GM12878 (cell line): Measurements from ENCODE around the gene BFSP2.

Source experiments
- CEBPB ChIP-seq, 2 experiments: fragments of 150-350 bp in 1 of 2; IDR thresholded peaks; 2 replicates each; pipeline ENCODE4 v1.6.1; 2012 to 2014; ENCODE audit warnings: low read depth in 2 of 2, low read length in 2 of 2, borderline replicate concordance in 1 of 2, inconsistent platforms in 1 of 2
- E2F8 ChIP-seq: fragments of 450-650 bp; IDR thresholded peaks from 2 replicates; pipeline ENCODE4 v1.6.1; 2018; ENCODE audit warnings: mild to moderate bottlenecking, low read depth, moderate library complexity; ENCODE audit not compliant: partially characterized antibody
- EP300 ChIP-seq, 2 experiments: fragments of 150-350 bp in 1 of 2; IDR thresholded peaks; 2 replicates each; pipeline ENCODE4 v1.6.1; 2011 to 2012; ENCODE audit warnings: low read depth in 2 of 2, low read length in 2 of 2, borderline replicate concordance in 1 of 2, improper control_type of control experiment in 1 of 2, inconsistent platforms in 1 of 2; ENCODE audit not compliant: control insufficient read depth in 1 of 2
- EZH2 ChIP-seq: IDR thresholded peaks from 2 replicates; pipeline ENCODE4 v1.6.1; 2012; ENCODE audit warnings: low read depth, mild to moderate bottlenecking, control low read depth, inconsistent platforms, low read length, borderline replicate concordance; ENCODE audit not compliant: control insufficient read depth
- NR2C2 ChIP-seq: IDR thresholded peaks from 2 replicates; pipeline ENCODE4 v1.6.1; 2011; ENCODE audit warnings: borderline replicate concordance, low read depth; ENCODE audit not compliant: control insufficient read depth, insufficient read length
- RB1 ChIP-seq: fragments of 450-650 bp; formaldehyde crosslinking; IDR thresholded peaks from 2 replicates; pipeline ENCODE4 v1.6.1; 2017; ENCODE audit warnings: mild to moderate bottlenecking, borderline replicate concordance
- SIN3A ChIP-seq: IDR thresholded peaks from 2 replicates; pipeline ENCODE4 v1.6.1; 2012; ENCODE audit warnings: low read depth, low read length, improper control_type of control experiment
- TF ChIP-seq, protein P1 (sequence below), 3 experiments: IDR thresholded peaks in 2 of 3; conservative IDR thresholded peaks in 1 of 3; 2 replicates each; pipeline ENCODE4 v1.5.1; 2011; ENCODE audit warnings: low read depth in 3 of 3, low read length in 3 of 3, mild to moderate bottlenecking in 3 of 3, control low read depth in 2 of 3, moderate library complexity in 2 of 3, inconsistent platforms in 1 of 3, mixed read lengths in 1 of 3; ENCODE audit not compliant: control insufficient read depth in 2 of 3, insufficient read depth in 1 of 3; ENCODE audit errors: extremely low read depth in 1 of 3

- TF ChIP-seq E2F8: no peak
- TF ChIP-seq NR2C2: no peak
- TF ChIP-seq SIN3A: no peak
- TF ChIP-seq RB1: no peak
- TF ChIP-seq, protein P1, sequence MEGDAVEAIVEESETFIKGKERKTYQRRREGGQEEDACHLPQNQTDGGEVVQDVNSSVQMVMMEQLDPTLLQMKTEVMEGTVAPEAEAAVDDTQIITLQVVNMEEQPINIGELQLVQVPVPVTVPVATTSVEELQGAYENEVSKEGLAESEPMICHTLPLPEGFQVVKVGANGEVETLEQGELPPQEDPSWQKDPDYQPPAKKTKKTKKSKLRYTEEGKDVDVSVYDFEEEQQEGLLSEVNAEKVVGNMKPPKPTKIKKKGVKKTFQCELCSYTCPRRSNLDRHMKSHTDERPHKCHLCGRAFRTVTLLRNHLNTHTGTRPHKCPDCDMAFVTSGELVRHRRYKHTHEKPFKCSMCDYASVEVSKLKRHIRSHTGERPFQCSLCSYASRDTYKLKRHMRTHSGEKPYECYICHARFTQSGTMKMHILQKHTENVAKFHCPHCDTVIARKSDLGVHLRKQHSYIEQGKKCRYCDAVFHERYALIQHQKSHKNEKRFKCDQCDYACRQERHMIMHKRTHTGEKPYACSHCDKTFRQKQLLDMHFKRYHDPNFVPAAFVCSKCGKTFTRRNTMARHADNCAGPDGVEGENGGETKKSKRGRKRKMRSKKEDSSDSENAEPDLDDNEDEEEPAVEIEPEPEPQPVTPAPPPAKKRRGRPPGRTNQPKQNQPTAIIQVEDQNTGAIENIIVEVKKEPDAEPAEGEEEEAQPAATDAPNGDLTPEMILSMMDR (IDR thresholded peaks at IDR 0.05 in 2 of 3, conservative IDR thresholded peaks at IDR 0.05 in 1 of 3; ENCODE audit: control insufficient read depth in 2 of 3, extremely low read depth in 1 of 3, insufficient read depth in 1 of 3, low read depth in 3 of 3, low read length in 3 of 3): no peak
- no peak for TF ChIP-seq EZH2
- no peak for TF ChIP-seq CEBPB (IDR thresholded peaks at IDR 0.05; ENCODE audit: borderline replicate concordance in 1 of 2, low read depth in 2 of 2, low read length in 2 of 2)
- TF ChIP-seq EP300 (IDR thresholded peaks at IDR 0.05; ENCODE audit: borderline replicate concordance in 1 of 2, control insufficient read depth in 1 of 2, low read depth in 2 of 2, low read length in 2 of 2): no peak
Observed at GRCh38 chr3:133390715-133391114, 9.1 kb upstream of the BFSP2 start.
